Astrocyte of the spinal cord (primary cell): ENCODE measurements around the gene FAR2.

ENCODE experiments used
- DNase-seq: peaks from one replicate; pipeline ENCODE4 v3.0.0; 2011; ENCODE audit warnings: low read depth, low spot score
- H3K4me3 ChIP-seq: 2 replicates; pipeline ENCODE4 v1.5.1; 2011; ENCODE audit warnings: low read depth, mild to moderate bottlenecking, low read length, moderate library complexity
- CTCF ChIP-seq: IDR thresholded peaks from 2 replicates; pipeline ENCODE4 v1.5.1; 2012; ENCODE audit warnings: low read depth, mild to moderate bottlenecking, low read length, inconsistent platforms
- in situ Hi-C: cut with HindIII; loops from 2 replicates; pipeline ENCODE4 v1.10.0; 2017; ENCODE audit warnings: low sequenced_read_pairs

The FAR2 gene

GRCh38 chr12:29229937-29230336 is 80.9 kb downstream of the FAR2 start:
- DNase-seq, result no peak
- in situ Hi-C loops, result no loop called here
- H3K4me3 ChIP-seq, result no peak overlapping the region
- TF ChIP-seq CTCF, result no peak

- in situ Hi-C loops, result no loop called here
- no peak overlapping the region for H3K4me3 ChIP-seq
- DNase-seq, result no peak
- no peak for TF ChIP-seq CTCF
Observed at GRCh38 chr12:29230800-29231560, 81.9 kb downstream of the FAR2 start.

GRCh38 chr12:29232086-29232485 is 83.0 kb downstream of the FAR2 start:
- no peak for DNase-seq
- in situ Hi-C loops, result no loop called here
- no peak for TF ChIP-seq CTCF
- no peak overlapping the region for H3K4me3 ChIP-seq

GRCh38 chr12:29234552-29234951 is 85.5 kb downstream of the FAR2 start:
- no peak for DNase-seq
- no peak overlapping the region for H3K4me3 ChIP-seq
- TF ChIP-seq CTCF, result no peak
- in situ Hi-C loops, result no loop called here

GRCh38 chr12:29234965-29235626 is 86.0 kb downstream of the FAR2 start:
- no peak for TF ChIP-seq CTCF
- in situ Hi-C loops, result no loop called here
- peak; percentile 42 for DNase-seq
- no peak overlapping the region for H3K4me3 ChIP-seq

- no peak overlapping the region for H3K4me3 ChIP-seq
- TF ChIP-seq CTCF, result no peak
- in situ Hi-C loops, result no loop called here
- peak; percentile 47 for DNase-seq
Observed at GRCh38 chr12:29238822-29239291, 89.8 kb downstream of the FAR2 start.
